Stimulated activated CD4-positive, alpha-beta T cell treated with anti-CD3 and anti-CD28 coated beads, Interleukin-1b, Interleukin-23, amount 100 ng/mL, for 24 hours (primary cell): Measurements from ENCODE around the gene TMEM178B.

Experiments
- DNase-seq, 4 experiments: peaks; one replicate each; pipeline ENCODE4 v3.0.0-alpha.2; 2020; ENCODE audit warnings: low read depth in 4 of 4, low spot score in 1 of 4

The TMEM178B gene

DNA sequence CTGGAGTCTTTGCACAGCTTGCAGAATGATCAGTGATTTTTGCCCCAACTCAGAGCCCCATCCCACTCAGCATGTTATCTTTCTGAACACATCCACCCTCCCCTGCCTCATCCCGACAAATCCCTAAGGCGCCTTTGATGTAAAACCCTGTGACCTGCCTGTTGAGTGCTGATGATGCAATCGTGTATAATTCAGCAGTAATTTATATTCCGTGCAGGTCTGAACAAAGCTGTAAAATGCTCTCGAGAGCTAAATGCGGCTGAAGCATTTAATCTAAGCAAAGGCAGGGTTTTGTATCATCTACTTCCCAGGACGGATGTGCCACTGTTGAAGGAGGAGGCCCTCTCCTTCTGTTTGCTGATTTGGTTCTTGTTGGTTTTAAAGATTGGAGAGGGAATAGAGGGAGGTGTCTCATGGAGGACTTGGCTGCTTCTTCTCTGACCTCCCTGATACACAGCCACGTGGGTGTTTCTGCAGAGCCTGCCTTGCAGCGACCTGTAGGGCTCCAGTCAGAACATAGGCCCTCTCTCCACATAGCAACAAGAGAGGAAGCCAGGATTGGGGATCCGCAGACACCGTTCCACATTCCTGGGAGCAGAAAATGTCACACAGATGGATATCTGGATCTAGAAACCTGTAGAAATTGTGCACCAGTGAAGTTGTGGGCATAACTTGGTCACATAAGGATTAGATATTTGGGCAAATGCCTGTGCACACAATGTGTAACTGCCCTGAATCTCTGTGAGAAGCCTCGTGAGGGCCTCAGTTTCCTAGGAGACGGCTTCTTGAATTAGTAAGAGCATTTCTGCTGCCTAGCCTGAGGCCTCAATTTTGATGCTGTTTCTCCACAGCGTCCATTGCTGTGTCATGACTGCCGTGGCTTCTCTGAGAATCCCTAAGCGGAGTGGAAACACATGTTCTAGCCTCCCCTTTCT lies 387.2 kb downstream of the TMEM178B start:
- DNase-seq = no peak

DNA sequence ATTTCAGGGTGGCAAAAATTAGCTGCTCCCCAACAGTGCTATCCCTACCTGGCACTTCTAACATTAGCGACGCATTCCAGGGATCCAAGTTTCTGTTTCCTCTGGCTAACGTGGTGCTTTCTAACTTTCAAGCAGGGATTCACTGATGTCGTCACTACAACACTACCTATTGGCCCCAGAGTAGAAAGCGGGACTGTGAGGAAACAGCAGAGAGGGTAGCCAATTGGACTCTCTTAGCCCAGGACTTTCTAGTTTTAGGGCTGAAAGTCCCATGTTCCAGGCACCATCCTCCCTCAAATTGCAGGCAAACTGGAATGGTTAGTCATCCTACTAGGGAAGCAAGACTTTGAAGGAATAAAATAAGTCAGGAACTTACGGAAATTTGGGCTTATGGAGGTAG lies 388.1 kb downstream of the TMEM178B start:
- no peak for DNase-seq

DNA sequence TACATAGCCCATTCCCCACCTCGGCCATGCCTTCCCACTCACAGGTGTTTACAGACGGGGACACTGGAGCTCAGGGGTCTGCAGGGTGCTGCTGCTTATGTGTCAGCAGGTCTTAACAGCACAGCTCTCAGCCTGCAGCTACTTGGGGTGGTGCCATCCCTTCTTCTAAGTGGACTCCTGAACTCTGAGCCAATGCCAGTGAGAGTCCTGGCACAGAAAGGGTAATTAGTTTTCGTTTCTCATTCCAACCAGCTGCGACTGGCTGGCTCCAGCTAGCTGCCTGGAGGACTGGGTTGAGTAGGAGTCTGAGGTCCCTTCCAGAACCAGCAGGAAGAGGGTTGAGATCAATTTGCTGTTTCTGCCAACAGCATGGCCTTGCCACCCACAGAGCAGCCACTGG lies 389.1 kb downstream of the TMEM178B start:
- no peak for DNase-seq

- no peak for DNase-seq
Observed at GRCh38 chr7:141463986-141464385, 390.1 kb downstream of the TMEM178B start.

DNA sequence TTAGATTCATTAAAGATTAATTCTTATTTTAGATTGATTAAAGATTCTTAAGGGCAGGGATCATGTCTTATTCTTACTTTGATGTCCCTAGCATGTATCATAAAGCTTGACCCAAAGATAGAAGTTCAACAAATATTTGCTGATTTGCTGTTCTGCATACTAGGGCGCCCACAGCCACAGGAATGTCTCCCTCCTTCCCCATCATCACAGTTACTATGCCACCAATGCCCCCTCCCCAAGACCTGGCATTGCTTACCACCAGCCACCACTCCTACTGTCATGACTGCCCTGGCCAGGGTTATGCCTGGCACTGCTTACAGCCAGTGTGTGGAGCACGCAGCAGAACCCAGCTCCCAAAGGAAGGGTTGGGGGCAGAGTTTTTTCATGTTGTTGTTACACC lies 390.7 kb downstream of the TMEM178B start:
- DNase-seq = no peak

GRCh38 chr7:141466151-141466904 lies 392.5 kb downstream of the TMEM178B start:
- DNase-seq = no peak

DNA sequence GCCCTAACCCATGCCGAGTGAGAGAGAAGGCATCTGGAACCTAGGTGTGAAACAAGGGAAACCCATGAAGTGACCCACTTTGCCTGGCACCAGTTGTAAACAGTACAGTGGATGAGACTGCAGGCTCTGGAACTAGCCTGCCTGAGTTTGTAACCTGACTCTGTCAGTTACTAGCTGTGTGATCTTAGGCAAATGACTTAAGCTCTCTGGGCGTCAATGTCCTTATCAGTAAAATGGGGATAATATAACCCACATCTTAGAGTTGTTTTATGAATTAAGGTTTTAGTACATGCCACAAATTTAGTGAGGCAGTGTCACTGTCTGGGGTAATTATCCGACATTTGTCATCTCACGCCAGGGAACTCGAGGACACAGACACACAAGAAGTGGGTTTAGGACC lies 394.5 kb downstream of the TMEM178B start:
- no peak for DNase-seq

GRCh38 chr7:141475679-141476078 lies 401.8 kb downstream of the TMEM178B start:
- DNase-seq = no peak

DNA sequence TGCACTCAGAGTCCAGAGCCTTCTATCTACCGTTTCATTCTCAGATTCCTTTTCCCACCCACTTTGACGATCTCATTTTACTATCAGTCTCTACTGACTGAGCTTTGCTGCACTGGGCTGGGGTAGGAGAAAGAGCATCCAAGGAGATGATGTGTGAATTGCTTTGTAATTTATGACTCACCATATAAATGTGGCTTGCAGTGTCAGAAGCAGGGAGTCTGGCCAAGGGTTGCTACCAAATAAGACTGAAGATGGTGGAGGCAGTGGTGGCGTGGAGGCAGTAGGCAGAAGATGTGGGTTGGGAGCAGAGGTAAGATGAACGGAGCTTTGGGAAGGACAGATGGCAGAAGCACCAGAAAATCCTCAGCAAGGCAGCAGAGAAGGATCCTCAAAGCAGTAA lies 404.0 kb downstream of the TMEM178B start:
- no peak for DNase-seq

GRCh38 chr7:141478845-141479244 lies 405.0 kb downstream of the TMEM178B start:
- no peak for DNase-seq

GRCh38 chr7:141480953-141481352 lies 407.1 kb downstream of the TMEM178B start:
- no peak for DNase-seq

DNA sequence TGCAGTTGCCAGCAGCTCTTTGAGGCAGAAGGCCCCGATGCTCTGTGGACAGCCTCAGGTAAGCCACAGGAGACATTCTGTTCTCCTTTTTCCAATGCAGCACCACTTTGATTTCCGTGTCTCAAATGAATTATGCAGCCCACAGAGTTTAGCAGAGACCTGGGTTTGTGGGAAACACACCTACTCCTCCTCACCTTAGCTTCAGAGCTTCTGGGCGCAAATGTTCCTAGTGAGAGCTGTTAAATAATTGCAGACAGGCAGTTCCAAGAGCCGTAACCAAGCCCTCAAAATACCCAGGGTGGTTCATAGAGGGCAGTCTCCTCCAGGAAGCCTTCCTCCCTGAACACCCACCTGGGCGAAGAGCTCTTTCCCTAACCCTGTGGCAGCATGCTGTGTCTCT lies 408.1 kb downstream of the TMEM178B start:
- no peak for DNase-seq

- DNase-seq = no peak
Observed at GRCh38 chr7:141483044-141483443, 409.2 kb downstream of the TMEM178B start.

GRCh38 chr7:141484907-141485306 lies 411.0 kb downstream of the TMEM178B start:
- no peak for DNase-seq

DNA sequence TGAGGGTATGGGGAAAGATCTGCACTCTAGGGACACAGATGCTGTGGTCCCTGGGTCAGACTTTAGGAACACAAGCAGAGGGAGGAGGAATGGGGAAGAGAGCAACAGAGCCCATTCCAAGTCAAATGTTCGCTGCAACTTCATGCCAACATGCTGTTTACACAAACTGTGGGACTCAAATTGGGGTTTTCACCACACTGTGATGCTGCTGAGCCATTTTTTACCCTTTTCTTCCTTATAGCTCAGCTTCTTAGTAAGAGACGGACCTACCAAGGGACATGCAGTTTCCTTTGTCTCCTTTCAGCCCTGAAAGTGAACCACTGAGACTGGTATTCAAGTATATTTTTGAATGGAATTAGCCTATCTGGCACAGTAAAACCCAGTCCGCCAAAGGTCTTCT lies 413.1 kb downstream of the TMEM178B start:
- no peak for DNase-seq

DNA sequence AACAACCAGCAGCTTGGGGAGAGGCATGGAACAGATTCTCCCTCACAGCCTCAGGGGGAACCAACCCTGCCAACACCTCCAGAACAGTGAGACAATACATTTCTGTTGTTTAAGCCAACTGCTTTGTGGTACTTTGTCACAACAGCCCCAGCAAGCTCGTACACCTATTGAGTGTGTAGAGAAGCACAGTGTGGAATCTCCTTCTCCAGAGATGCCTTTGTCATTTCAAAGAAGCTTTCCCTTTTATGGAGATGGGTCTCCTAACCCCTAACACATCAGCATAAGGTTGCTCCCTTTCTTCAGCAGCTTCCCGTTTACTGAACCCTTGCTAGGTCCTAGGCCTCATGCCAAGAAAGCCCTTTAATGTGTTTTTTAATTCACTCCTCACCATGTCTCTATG lies 416.6 kb downstream of the TMEM178B start:
- DNase-seq = no peak

DNA sequence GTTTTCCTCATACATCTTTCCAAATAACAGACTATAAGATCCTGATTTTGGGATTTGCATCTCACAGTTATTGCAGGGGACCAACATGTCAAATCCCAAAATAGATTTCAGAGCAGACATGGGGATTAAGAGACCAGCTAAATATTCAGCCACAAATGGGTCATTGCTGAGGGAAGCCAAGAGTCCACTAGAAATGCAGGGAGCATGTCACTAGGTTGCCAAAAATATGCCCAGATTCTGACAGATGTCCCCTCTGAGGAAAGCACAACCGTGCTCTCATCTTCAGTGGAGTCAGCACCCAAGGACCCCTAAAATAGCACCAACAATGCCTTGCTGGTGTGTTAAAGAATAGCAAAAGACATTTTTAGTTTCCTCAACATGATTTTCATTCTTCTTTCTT lies 421.2 kb downstream of the TMEM178B start:
- no peak for DNase-seq

DNA sequence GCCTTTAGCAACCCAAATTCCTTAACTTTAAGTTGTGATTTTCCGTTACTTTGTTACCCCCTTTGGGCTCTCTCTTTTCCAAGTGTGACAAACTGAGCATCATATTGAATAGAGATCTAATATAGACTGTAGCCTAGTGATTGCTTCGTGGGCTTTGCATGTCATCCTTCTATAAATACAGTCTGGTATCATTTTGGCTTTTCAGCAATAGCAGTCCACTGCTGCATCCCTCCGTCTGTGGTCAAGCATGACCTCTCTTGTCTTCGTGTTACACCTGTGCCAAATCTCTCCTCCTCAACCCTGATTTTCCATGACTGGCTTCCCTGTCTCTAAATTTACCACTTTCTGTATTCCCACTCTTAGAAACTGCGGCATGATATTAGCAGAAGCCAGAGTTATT lies 423.5 kb downstream of the TMEM178B start:
- no peak for DNase-seq

DNA sequence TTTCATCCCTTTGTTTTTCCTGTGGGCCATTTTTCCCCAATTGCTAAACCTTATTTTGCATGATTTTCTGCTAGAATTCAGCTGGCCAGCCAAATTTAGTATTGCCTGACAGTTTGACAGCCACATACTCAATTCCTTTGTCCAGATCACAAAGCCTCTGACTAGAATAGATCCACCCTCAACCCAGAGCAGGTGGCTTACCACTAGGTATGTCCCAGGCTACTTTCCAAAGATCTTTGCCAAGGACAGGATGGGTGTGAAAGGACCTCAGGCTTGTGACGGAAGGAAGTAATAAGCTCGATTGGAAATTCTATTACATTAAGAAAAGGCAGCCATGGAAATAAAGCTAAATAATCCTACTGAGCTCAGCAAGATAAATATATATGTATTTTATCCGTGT lies 426.7 kb downstream of the TMEM178B start:
- no peak for DNase-seq

- no peak for DNase-seq
Observed at GRCh38 chr7:141501451-141501850, 427.6 kb downstream of the TMEM178B start.

- no peak for DNase-seq
Observed at GRCh38 chr7:141511316-141511675, 437.4 kb downstream of the TMEM178B start.

DNA sequence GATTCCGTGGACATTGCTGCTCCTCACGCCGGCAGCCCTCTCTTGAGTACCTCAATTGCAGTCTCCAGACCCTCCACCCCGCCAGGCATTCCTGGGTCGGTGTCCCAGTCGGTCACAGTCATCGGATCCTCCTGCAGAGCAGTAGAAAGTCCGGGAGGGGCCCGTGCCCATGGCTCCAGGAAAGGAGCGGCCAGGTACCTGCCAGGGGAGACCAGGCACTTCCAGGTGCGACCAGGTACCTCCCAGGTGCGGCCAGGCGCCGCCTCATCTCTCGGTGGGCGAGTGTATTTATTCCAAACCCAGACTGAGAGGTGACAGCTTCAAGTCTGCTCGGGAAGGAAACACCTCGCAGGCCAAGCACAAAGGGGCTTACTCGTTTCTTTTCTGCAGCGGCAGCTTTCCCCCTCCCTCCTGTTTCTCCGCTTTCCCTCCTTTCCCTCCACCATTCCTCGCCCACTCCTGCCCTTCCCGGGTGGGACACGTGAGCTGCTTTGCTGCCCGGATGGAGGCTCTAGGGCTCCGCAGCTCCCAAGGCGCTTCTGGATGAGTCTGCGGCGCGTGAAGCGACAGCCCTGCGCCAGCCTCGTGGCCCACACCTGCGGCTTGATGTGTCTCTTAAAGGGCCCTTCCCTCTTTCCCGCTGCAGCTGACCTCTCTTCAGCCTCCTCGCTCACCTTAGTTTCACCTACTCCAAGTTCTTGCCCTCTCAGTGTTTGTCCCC lies 438.0 kb downstream of the TMEM178B start:
- no peak for DNase-seq
